Mesenteric fat pad (tissue), 1 donor: ENCODE measurements around the gene KRTAP6-2. TPM values are rescaled to one million over a fixed set of nuclear protein-coding genes. Genes with fewer than 3 reads are reported as not detected.

Source experiments
- DNase-seq: peaks from one replicate; pipeline ENCODE4 v3.0.0-alpha.2; 2020; ENCODE audit warnings: low spot score
- total RNA-seq: library from RNA; stranded (reverse); fragmentation: NEBNext Ultra II Directional; extraction: Animal tissue kit (Norgen Biotek cat#: 25700); gene quantifications from one replicate; pipeline ENCODE4 v1.2.1, GENCODE V29; 2021
- donor health status: DM: yes; HTN: yes; CAD: no.

KRTAP6-2 gene
- total RNA-seq, 1 donor from 2014 or later: not detected

GRCh38 chr21:30577766-30578165, 20.9 kb downstream of the KRTAP6-2 start:
- no peak for DNase-seq

- DNase-seq: no peak
These were observed 31.1 kb downstream of the KRTAP6-2 start for GRCh38 chr21:30567617-30568016.

GRCh38 chr21:30563630-30564029, 35.1 kb downstream of the KRTAP6-2 start:
- no peak for DNase-seq

- no peak for DNase-seq
These were observed 35.6 kb downstream of the KRTAP6-2 start for GRCh38 chr21:30563072-30563471.

- DNase-seq: no peak
These were observed 36.7 kb downstream of the KRTAP6-2 start for GRCh38 chr21:30561957-30562356.

- DNase-seq: no peak
These were observed 37.3 kb downstream of the KRTAP6-2 start, which contains the start of gene KRTAP19-7 for GRCh38 chr21:30561264-30561895. TSS of gene KRTAP19-7 (minus strand) at chr21:30561314. CDS start at chr21:30561289, 25 bp downstream.

- DNase-seq: no peak
These were observed 43.6 kb downstream of the KRTAP6-2 start for GRCh38 chr21:30555095-30555494.

GRCh38 chr21:30552782-30553181, 45.9 kb downstream of the KRTAP6-2 start:
- DNase-seq: no peak

Other genes starting within 250 kb of the KRTAP6-2 start
- not detected for gene KRTAP13-2, start 226.6 kb downstream of the KRTAP6-2 start, total RNA-seq
- gene KRTAP13-1, start 202.9 kb downstream of the KRTAP6-2 start, total RNA-seq: not detected
- gene KRTAP13-3, start 173.0 kb downstream of the KRTAP6-2 start, total RNA-seq: not detected
- gene KRTAP13-4, start 168.7 kb downstream of the KRTAP6-2 start, total RNA-seq: not detected
- gene KRTAP15-1, start 158.6 kb downstream of the KRTAP6-2 start, total RNA-seq: not detected
- gene KRTAP19-1, start 118.5 kb downstream of the KRTAP6-2 start, total RNA-seq: not detected
- gene KRTAP19-2, start 111.5 kb downstream of the KRTAP6-2 start, total RNA-seq: not detected
- gene KRTAP19-3, start 106.9 kb downstream of the KRTAP6-2 start, total RNA-seq: not detected
- gene KRTAP19-4, start 101.7 kb downstream of the KRTAP6-2 start, total RNA-seq: not detected
- not detected for gene KRTAP19-5, start 96.8 kb downstream of the KRTAP6-2 start, total RNA-seq
- gene KRTAP19-6, start 57.0 kb downstream of the KRTAP6-2 start, total RNA-seq: not detected
- gene KRTAP19-7, start 37.6 kb downstream of the KRTAP6-2 start, total RNA-seq: not detected
- gene KRTAP22-2, start 8.5 kb downstream of the KRTAP6-2 start, total RNA-seq: not detected
- gene KRTAP6-3, start 6.5 kb downstream of the KRTAP6-2 start, total RNA-seq: not detected
- gene KRTAP22-1, start 2.2 kb upstream of the KRTAP6-2 start, total RNA-seq: not detected
- gene KRTAP6-1, start 15.0 kb upstream of the KRTAP6-2 start, total RNA-seq: not detected
- not detected for gene KRTAP20-1, start 17.5 kb upstream of the KRTAP6-2 start, total RNA-seq
- not detected for gene KRTAP20-4, start 21.7 kb upstream of the KRTAP6-2 start, total RNA-seq
- not detected for gene KRTAP20-2, start 36.3 kb upstream of the KRTAP6-2 start, total RNA-seq
- gene KRTAP20-3, start 44.0 kb upstream of the KRTAP6-2 start, total RNA-seq: not detected
- gene KRTAP21-3, start 119.9 kb upstream of the KRTAP6-2 start, total RNA-seq: not detected
- not detected for gene KRTAP21-2, start 148.4 kb upstream of the KRTAP6-2 start, total RNA-seq
- not detected for gene KRTAP21-1, start 156.5 kb upstream of the KRTAP6-2 start, total RNA-seq
- gene KRTAP8-1, start 214.4 kb upstream of the KRTAP6-2 start, total RNA-seq: not detected
- not detected for gene KRTAP7-1, start 230.9 kb upstream of the KRTAP6-2 start, total RNA-seq